Fibroblast of peridontal ligament (primary cell): ENCODE measurements around the gene U2AF2.

ENCODE experiments used
- DNase-seq: peaks from one replicate; pipeline ENCODE4 v3.0.0-alpha.2; 2010; ENCODE audit errors: extremely low read depth

Gene U2AF2

GRCh38 chr19:55621673-55622231 is 33.1 kb upstream of the U2AF2 start:
- no peak for DNase-seq

DNA sequence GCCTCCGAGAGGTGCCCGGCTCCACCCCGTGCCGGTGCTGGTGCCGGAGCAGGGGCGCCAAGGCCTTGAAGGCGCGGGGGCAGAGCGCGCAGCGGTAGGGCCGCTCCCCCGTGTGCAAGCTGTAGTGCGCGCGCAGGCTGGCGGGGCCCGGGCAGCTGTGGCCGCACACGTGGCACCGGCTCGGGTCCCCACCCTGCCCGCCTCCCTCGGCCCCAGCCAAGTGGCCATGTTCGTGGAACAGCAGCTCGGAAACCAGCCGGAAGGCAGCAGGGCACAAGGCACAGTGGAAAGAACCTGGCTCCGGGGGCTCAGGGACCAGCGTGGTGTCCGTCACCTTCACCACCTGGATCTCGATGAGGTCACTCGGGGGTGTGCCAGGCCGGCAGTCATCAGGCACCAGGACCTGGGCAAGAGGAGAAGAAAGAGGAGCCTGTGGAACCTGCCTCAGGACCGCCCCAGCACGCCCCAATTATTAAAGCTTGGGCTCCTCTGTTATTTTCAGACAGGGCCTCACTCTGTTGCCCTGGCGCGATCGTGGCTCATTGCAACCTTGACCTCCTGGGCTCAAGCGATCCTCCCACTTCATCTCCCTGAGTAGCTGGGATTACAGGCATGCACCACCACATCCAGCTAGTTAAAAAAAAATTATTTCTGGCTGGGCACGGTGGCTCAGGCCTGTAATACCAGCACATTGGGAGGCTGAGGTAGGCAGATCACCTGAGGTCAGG is 32.4 kb upstream of the U2AF2 start:
- no peak for DNase-seq

GRCh38 chr19:55623130-55623529 is 31.7 kb upstream of the U2AF2 start:
- no peak for DNase-seq

GRCh38 chr19:55623561-55623960 is 31.3 kb upstream of the U2AF2 start:
- no peak for DNase-seq

GRCh38 chr19:55624109-55625003 is 30.5 kb upstream of the U2AF2 start, which contains the start of gene ZNF784:
TSS of gene ZNF784 (minus strand) at chr19:55624566. CDS start at chr19:55624561, 5 bp downstream.
- DNase-seq, result peak; percentile 90

GRCh38 chr19:55625004-55625326 is 29.9 kb upstream of the U2AF2 start:
- no peak for DNase-seq

DNA sequence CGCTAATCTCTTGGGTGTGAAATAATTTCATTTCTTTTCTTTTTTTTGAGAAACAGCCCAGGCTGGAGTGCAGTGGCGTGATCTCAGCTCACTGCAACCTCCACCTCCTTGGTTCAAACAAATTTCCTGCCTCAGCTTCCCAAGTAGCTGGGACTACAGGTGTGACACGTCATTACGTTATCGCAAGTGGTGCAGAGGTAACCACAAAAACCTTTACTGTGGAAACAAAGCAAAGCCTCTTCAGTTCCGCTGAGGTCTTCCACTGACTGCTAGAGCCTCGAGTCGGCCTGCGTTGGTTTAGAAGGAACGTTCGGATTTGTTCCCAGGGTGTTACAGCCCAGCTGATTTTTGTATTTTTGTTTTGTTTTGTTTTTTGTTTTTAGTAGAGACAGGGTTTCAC is 28.5 kb upstream of the U2AF2 start:
- no peak for DNase-seq

DNA sequence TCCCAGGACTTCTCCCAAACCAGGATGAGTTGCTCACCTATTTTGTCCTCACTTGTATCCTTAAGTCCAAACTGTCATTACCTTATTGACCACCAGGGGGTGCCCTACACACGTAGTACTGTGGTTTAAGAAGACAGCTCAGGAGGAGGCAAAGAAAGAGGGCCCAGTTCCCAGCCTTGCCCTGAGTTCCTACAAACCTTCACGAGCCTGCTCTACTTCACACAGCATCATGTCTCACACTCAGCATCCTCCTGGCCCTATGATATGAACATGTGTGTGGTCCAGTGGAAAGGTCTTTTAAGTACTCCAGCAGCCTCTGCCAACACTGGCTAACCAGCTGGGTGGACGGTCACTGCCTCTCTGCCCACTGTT is 22.4 kb upstream of the U2AF2 start:
- DNase-seq, result peak; percentile 98

DNA sequence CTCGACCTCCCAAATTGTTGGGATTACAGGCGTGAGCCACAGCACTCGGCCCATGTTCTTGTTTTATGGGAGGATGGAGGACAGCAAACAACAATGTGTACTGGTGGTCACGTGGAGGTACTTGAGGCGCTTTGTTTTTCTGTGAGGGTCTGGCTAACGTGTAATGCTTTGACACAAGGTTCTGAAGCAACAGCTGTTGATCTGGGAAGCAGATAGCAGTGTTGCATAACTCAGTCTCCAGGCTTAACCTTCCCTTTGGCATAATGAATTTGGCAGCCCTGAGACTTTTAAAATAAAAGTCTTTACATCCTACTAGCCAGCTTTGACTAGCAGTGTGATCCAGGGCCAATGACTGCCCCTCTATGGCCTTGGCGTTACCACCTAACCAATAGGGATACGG is 21.0 kb upstream of the U2AF2 start:
- DNase-seq, result no peak

DNA sequence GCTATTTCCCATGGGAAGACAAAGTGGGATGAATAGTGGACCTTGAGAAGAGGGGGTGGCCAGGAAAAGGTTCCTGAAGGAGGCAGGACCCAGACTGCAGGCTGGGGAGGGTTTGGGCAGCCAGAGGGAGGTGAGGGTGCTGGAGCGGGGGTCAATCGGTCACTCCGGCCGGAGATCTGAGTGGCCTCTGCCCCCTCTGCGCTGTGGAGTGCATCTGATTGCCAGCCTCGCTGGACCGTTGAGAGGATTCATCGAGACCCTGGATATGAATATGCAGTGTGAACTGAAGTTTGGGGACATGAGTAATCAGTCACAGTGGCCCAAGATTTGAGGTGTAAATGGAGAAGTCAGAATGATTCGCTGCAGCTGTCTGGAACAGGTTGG is 19.5 kb upstream of the U2AF2 start:
- DNase-seq, result no peak

GRCh38 chr19:55635856-55636440 is 18.9 kb upstream of the U2AF2 start:
- no peak for DNase-seq

GRCh38 chr19:55636723-55637122 is 18.1 kb upstream of the U2AF2 start:
- DNase-seq, result no peak

DNA sequence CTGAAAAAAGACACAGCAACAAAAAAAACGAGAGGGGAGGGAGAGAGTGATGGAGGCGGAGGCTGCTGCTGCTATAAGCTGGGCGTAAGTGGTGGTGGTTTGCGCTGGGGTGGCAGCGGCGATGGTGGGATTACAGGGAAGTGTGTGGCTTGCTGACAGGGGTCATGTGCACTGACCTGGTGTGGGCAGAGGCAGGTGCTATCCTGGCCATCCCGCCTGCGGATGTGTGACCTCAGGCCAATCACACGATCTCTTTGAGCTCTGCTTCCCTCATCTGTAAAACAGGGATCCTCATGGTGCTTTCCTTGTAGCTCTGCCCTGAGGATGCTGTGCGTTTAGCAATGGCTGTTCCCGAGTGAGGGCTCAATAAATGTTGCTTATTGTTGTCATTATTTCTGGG is 17.3 kb upstream of the U2AF2 start:
- DNase-seq, result no peak

- DNase-seq, result no peak
Measured at GRCh38 chr19:55638864-55639359, 15.9 kb upstream of the U2AF2 start.

DNA sequence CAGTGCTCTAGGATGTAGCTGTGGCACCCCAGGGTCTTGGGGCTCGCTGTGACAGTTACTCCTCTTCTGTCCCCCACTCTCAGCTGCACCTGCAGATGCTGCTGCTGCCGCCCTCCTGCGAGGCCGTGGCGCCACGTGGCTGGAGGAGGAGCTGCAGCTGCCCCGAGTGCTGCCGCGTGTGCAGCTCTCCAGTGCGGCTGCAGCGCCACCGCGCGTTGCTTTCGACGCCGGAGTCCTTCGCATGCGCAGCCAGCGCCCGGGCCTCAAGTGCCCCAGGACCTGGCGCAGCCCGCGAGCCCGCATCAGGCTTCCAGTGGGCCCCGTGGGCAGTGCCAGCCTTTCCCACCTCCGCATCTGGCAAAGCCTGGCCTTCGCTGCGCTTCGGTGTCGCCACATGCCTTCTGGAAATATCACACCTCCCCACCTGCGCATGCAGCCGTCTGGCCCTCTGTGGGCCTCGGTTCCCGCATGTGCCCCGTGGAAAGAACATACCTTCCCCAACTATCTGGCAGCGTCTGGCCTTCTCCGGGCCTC is 14.7 kb upstream of the U2AF2 start:
- peak; percentile 58 for DNase-seq

- peak; percentile 79 for DNase-seq
Measured at GRCh38 chr19:55640577-55641425, 14.0 kb upstream of the U2AF2 start, which contains the start of gene ZNF580. TSS of gene ZNF580 (plus strand) at chr19:55641002. CDS start at chr19:55642509, 1,507 bp downstream.

- peak; percentile 26 for DNase-seq
Measured at GRCh38 chr19:55641426-55642152, 13.2 kb upstream of the U2AF2 start.

DNA sequence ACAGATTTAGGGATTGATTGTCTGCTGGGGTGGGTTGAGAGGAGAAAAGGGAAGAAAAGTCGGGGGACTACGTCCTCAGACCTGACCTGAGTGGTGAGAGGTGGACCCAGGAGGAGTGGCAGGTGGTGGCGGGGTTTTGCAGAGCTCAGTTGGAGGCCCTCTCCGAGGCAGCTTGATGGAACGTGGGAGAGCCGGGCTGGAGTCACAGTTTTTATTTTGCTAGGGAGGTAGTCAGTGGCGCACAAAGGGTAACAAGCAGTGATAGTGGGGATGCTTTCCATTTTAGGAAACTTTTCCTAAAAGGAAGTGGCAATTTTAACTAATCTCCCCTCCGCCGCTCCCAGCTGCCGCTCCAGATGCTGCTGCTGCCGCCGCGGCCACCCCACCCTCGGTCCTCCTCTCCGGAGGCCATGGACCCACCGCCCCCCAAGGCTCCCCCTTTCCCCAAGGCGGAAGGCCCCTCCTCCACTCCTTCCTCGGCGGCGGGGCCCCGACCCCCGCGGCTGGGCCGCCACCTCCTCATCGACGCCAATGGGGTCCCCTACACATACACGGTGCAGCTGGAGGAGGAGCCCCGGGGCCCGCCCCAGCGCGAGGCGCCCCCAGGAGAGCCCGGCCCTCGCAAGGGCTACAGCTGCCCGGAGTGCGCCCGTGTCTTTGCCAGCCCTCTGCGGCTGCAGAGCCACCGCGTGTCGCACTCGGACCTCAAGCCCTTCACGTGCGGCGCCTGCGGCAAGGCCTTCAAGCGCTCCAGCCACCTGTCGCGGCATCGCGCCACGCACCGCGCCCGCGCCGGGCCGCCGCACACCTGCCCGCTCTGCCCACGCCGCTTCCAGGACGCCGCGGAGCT is 12.5 kb upstream of the U2AF2 start:
- no peak for DNase-seq
